GM23248 (cell line): ENCODE data around the gene MPPE1. TPM values are rescaled to one million over a fixed set of nuclear protein-coding genes. Genes with fewer than 3 reads are reported as not detected.

Experiments
- DNase-seq: peaks from one replicate; pipeline ENCODE4 v3.0.0-alpha.2; 2015
- H2AFZ ChIP-seq: fragments of 200-600 bp; sonication (generic); 2 replicates; pipeline ENCODE4 v1.6.1; 2016; ENCODE audit warnings: antibody characterized with exemption
- H3F3A ChIP-seq: fragments of 200-600 bp; sonication (generic); 2 replicates; pipeline ENCODE4 v1.6.1; 2016; ENCODE audit warnings: mild to moderate bottlenecking, antibody characterized with exemption, mixed run types; ENCODE audit not compliant: insufficient read depth
- H3K27ac ChIP-seq: fragments of 200-600 bp; sonication (generic); 2 replicates; pipeline ENCODE4 v1.5.1; 2016; ENCODE audit warnings: mild to moderate bottlenecking
- H3K27me3 ChIP-seq: fragments of 200-600 bp; sonication (generic); replicated peaks from 2 replicates; pipeline ENCODE4 v1.6.1; 2016; ENCODE audit warnings: mild to moderate bottlenecking; ENCODE audit not compliant: insufficient read depth
- H3K36me3 ChIP-seq: fragments of 200-600 bp; sonication (generic); 2 replicates; pipeline ENCODE4 v1.6.1; 2016; ENCODE audit warnings: low read depth, mild to moderate bottlenecking
- H3K4me1 ChIP-seq: fragments of 200-600 bp; sonication (generic); 2 replicates; pipeline ENCODE4 v1.6.1; 2016; ENCODE audit warnings: mild to moderate bottlenecking; ENCODE audit not compliant: insufficient read depth
- H3K4me2 ChIP-seq: fragments of 200-600 bp; sonication (generic); one replicate; pipeline ENCODE4 v1.6.1; 2016; ENCODE audit warnings: mild to moderate bottlenecking; ENCODE audit not compliant: unreplicated experiment
- H3K4me3 ChIP-seq: fragments of 200-600 bp; sonication (generic); 2 replicates; pipeline ENCODE4 v1.5.1; 2016; ENCODE audit warnings: mild to moderate bottlenecking
- H3K79me2 ChIP-seq: fragments of 200-600 bp; sonication (generic); 2 replicates; pipeline ENCODE4 v1.6.1; 2016; ENCODE audit warnings: mild to moderate bottlenecking; ENCODE audit not compliant: insufficient read depth
- H3K9ac ChIP-seq: fragments of 200-600 bp; sonication (generic); 2 replicates; pipeline ENCODE4 v1.6.1; 2016; ENCODE audit warnings: mild to moderate bottlenecking
- H3K9me2 ChIP-seq: fragments of 200-600 bp; sonication (generic); 2 replicates; pipeline ENCODE4 v1.6.1; 2016; ENCODE audit warnings: mixed run types, mild to moderate bottlenecking, moderate library complexity; ENCODE audit not compliant: insufficient read depth
- H3K9me3 ChIP-seq: fragments of 200-600 bp; sonication (generic); one replicate; pipeline ENCODE4 v1.6.1; 2017; ENCODE audit warnings: low read depth
- H4K20me1 ChIP-seq: fragments of 200-600 bp; sonication (generic); 2 replicates; pipeline ENCODE4 v1.6.0; 2016; ENCODE audit not compliant: insufficient read depth
- EZH2 ChIP-seq: fragments of 200-600 bp; sonication (generic); IDR thresholded peaks from 2 replicates; pipeline ENCODE4 v1.6.1; 2018; ENCODE audit warnings: antibody characterized with exemption, mild to moderate bottlenecking; ENCODE audit not compliant: insufficient read depth, poor library complexity, severe bottlenecking
- EZH2phosphoT487 ChIP-seq: fragments of 200-600 bp; sonication (generic); IDR thresholded peaks from 2 replicates; pipeline ENCODE4 v1.6.1; 2018; ENCODE audit warnings: antibody characterized with exemption, moderate library complexity, mild to moderate bottlenecking, low read depth; ENCODE audit not compliant: insufficient read depth
- WGBS, 2 experiments: methylation state at CpG; one replicate each; pipeline ENCODE4 v1.1.6; 2015 to 2017; ENCODE audit warnings: low lambda C conversion rate in 2 of 2, low coverage in 1 of 2; ENCODE audit errors: missing lambda C conversion rate in 2 of 2; 5-methylcytosine and 5-hydroxymethylcytosine counted together
- in situ Hi-C: fragments of 300-500 bp; cut with MboI; formaldehyde crosslinking; loops from 2 replicates; pipeline ENCODE4 v1.15.0; 2020
- polyA plus RNA-seq: library from polyadenylated mRNA; unstranded; fragments of >200 nt; fragmentation: Nextera tagmentation; extraction: Ambion mirVana; gene quantifications from 2 replicates; pipeline ENCODE4 v1.2.1, GENCODE V29; 2016
- total RNA-seq: library from RNA; depleted of rRNA; stranded (reverse); fragments of >200 nt; shearing (Covaris generic); gene quantifications from 2 replicates; pipeline ENCODE4 v1.2.3, GENCODE V29; 2014; rRNA removed

MPPE1 gene
- total and polyA plus RNA-seq, 2 experiments from 2014 or later = 25.6 to 39.7 TPM

GRCh38 chr18:11834772-11835171 lies 73.3 kb downstream of the MPPE1 start:
- no peaks in the 10 kb centered on the region for H3K9me3 ChIP-seq
- H3K79me2 ChIP-seq = no peaks in the 10 kb centered on the region
- DNase-seq = no peak
- H3K4me3 ChIP-seq = no peak overlapping the region
- no peak overlapping the region for H3K4me2 ChIP-seq
- no peaks in the 10 kb centered on the region for H3K27me3 ChIP-seq
- no peaks in the 10 kb centered on the region for H4K20me1 ChIP-seq
- H2AFZ ChIP-seq = no peak overlapping the region
- no peaks in the 10 kb centered on the region for H3K4me1 ChIP-seq
- 72 to 76% methylated on average over 5 of the region's 5 CpGs for WGBS, 2 experiments
- in situ Hi-C loops = no loop called here
- no peak overlapping the region for H3K9ac ChIP-seq
- no peaks in the 10 kb centered on the region for H3K9me2 ChIP-seq
- H3F3A ChIP-seq = no peaks in the 10 kb centered on the region
- H3K27ac ChIP-seq = no peak overlapping the region
- H3K36me3 ChIP-seq = no peaks in the 10 kb centered on the region
- TF ChIP-seq EZH2phosphoT487 = no peak
- no peak for TF ChIP-seq EZH2

Other genes starting within 250 kb of the MPPE1 start
- 0.25 and 3.0 TPM in 2 replicates for gene GNAL, start 219.1 kb downstream of the MPPE1 start, total RNA-seq
- 0.16 and 0.19 TPM in 2 replicates for gene GNAL, start 219.1 kb downstream of the MPPE1 start, polyA plus RNA-seq
- 47.4 and 47.8 TPM in 2 replicates for gene CHMP1B, start 56.9 kb downstream of the MPPE1 start, total RNA-seq
- gene CHMP1B, start 56.9 kb downstream of the MPPE1 start, polyA plus RNA-seq = 47.1 and 49.2 TPM in 2 replicates
- 11.1 and 13.0 TPM in 2 replicates for gene IMPA2, start 73.2 kb upstream of the MPPE1 start, total RNA-seq
- 8.0 and 8.1 TPM in 2 replicates for gene IMPA2, start 73.2 kb upstream of the MPPE1 start, polyA plus RNA-seq
- not detected in 2 replicates for gene ANKRD62, start 185.5 kb upstream of the MPPE1 start, total RNA-seq
- not detected in 2 replicates for gene ANKRD62, start 185.5 kb upstream of the MPPE1 start, polyA plus RNA-seq